Parathyroid adenoma (tissue), 2 donors: ENCODE data around the gene PRIM1.

ENCODE experiments used
- H2AFZ ChIP-seq: fragments of 300-600 bp; sonication (generic); one replicate; pipeline ENCODE4 v1.7.0; 2017; ENCODE audit warnings: antibody characterized with exemption, mild to moderate bottlenecking
- H3K27ac ChIP-seq: fragments of 300-600 bp; sonication (generic); one replicate; pipeline ENCODE4 v1.7.0; 2017
- H3K27me3 ChIP-seq: fragments of 300-600 bp; sonication (generic); one replicate; pipeline ENCODE4 v1.7.0; 2017; ENCODE audit warnings: low read length; ENCODE audit not compliant: control insufficient read depth, insufficient read depth
- H3K36me3 ChIP-seq: fragments of 300-600 bp; sonication (generic); one replicate; pipeline ENCODE4 v1.7.0; 2017; ENCODE audit warnings: low read length; ENCODE audit not compliant: control insufficient read depth, insufficient read depth
- H3K4me1 ChIP-seq: fragments of 300-600 bp; sonication (generic); one replicate; pipeline ENCODE4 v1.7.0; 2017; ENCODE audit warnings: control low read depth
- H3K4me2 ChIP-seq: fragments of 300-600 bp; sonication (generic); one replicate; pipeline ENCODE4 v1.7.0; 2017; ENCODE audit warnings: low read length
- H3K4me3 ChIP-seq: fragments of 300-600 bp; sonication (generic); one replicate; pipeline ENCODE4 v1.7.0; 2017; ENCODE audit warnings: low read depth, low read length
- H3K79me2 ChIP-seq: fragments of 300-600 bp; sonication (generic); one replicate; pipeline ENCODE4 v1.7.0; 2017; ENCODE audit warnings: control low read depth
- H3K9ac ChIP-seq: fragments of 300-600 bp; sonication (generic); one replicate; pipeline ENCODE4 v1.7.0; 2017; ENCODE audit warnings: mild to moderate bottlenecking
- H3K9me3 ChIP-seq: fragments of 300-600 bp; sonication (generic); one replicate; pipeline ENCODE4 v1.7.0; 2017; ENCODE audit warnings: low read length; ENCODE audit not compliant: control insufficient read depth
- TF ChIP-seq, protein P1 (sequence below): fragments of 300-600 bp; sonication (generic); IDR thresholded peaks from one replicate; pipeline ENCODE4 v1.7.0; 2017; ENCODE audit warnings: antibody characterized with exemption, mild to moderate bottlenecking
- donor health status: primary hyperparathyroidism.

Gene PRIM1

DNA sequence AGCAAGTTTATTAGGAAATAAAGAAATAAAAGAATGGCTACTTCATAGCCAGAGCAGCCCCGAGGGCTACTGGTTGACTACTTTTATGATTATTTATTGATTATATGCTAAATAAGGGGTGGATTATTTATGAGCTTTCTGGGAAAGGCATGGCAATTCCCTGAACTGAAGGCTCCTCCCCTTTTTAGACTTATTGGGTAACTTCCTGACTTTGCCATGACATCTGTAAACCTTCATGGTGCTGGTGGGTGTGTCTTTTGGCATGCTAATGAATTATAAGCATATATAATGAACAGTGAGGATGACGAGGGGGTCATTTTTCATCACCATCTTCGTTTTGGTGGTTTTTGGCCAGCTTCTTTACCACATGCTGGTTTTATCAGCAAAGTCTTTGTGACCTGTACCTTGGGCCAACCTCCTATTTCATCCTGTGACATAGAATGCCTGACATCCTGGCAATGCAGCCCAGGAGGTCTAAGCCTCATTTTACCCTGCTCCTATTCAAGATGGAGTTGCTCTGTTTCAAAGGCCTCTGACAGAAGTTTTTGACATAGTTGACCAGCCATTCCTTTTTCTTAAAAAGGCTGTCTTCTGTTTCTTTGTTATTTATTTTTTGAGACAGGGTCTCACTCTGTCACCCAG is 53.0 kb downstream of the PRIM1 start:
- TF ChIP-seq, protein P1, sequence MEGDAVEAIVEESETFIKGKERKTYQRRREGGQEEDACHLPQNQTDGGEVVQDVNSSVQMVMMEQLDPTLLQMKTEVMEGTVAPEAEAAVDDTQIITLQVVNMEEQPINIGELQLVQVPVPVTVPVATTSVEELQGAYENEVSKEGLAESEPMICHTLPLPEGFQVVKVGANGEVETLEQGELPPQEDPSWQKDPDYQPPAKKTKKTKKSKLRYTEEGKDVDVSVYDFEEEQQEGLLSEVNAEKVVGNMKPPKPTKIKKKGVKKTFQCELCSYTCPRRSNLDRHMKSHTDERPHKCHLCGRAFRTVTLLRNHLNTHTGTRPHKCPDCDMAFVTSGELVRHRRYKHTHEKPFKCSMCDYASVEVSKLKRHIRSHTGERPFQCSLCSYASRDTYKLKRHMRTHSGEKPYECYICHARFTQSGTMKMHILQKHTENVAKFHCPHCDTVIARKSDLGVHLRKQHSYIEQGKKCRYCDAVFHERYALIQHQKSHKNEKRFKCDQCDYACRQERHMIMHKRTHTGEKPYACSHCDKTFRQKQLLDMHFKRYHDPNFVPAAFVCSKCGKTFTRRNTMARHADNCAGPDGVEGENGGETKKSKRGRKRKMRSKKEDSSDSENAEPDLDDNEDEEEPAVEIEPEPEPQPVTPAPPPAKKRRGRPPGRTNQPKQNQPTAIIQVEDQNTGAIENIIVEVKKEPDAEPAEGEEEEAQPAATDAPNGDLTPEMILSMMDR: no peak
- no peaks in the 10 kb centered on the region for H3K36me3 ChIP-seq
- H3K4me3 ChIP-seq: no peak overlapping the region
- H3K27me3 ChIP-seq: no peaks in the 10 kb centered on the region
- H3K4me1 ChIP-seq: peaks cover 4% of the 10 kb centered on the region
- H3K79me2 ChIP-seq: no peaks in the 10 kb centered on the region
- H3K9ac ChIP-seq: no peak overlapping the region
- no peak overlapping the region for H3K27ac ChIP-seq
- H3K9me3 ChIP-seq: no peaks in the 10 kb centered on the region
- H3K4me2 ChIP-seq: no peak overlapping the region
- H2AFZ ChIP-seq: no peak overlapping the region

DNA sequence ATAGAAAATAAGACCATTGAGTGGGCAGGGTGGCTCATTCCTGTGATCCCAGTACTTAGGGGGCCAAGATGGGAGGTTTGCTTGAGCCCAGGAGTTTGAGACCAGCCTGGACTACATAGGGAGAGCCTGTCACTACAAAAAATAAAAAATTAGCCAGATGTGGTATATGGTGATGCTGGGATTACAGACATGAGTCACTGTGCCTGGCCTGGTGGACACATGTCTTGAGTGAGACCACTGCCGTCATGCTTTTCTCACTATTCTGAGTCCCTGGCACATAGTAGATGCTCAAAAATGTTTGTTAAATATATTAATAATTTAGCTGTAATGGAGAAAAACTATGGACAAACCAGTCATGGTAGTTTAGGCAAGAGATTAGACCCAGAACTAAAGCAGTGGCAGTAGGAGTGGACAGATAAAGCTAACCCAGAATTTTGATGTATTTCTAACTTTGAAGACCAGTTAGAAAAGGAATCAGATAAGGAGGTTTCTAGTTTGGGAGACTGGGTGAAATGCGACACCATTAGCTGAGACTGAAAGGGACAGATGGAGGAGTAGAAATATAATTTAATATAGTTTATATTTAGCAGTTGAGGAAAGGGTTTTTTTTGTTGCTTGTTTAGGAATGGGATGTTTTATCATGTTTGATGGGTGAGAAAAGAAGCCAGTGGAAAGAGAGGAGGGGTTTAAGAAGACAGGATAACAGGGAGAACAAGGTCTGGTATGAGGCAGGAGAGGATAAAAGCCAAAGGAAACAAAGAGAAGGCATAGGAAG is 56.6 kb downstream of the PRIM1 start:
- Histone ChIP-seq H3K9ac (no peak overlapping the region), H3K27ac (no peak overlapping the region), H3K4me2 (no peak overlapping the region)

DNA sequence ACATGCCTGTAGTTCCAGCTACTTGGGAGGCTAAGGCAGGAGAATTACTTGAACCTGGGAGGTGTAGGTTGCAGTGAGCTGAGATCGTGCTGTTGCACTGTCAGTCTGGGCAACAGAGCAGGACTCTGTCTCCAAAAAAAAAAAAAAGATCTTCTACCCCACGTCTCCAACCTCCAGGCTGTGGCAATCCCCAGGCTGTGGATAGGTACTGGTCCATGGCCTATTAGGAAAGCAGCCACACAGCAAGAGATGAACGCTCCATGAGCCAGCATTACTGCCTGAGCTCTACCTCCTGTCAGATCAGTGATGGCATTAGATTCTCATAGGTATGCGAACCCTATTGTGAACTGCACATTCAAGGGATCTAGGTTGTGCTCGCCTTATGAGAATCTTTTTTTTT is 58.0 kb downstream of the PRIM1 start:
- Histone ChIP-seq H2AFZ (no peak overlapping the region), H3K27me3 (no peaks in the 10 kb centered on the region), H3K79me2 (no peaks in the 10 kb centered on the region), H3K9ac (no peak overlapping the region), H3K27ac (no peak overlapping the region), H3K36me3 (no peaks in the 10 kb centered on the region), H3K9me3 (no peaks in the 10 kb centered on the region), H3K4me2 (no peak overlapping the region), H3K4me1 (peaks cover 4% of the 10 kb centered on the region), H3K4me3 (no peak overlapping the region)
- TF ChIP-seq, protein P1: no peak

More for the DNA sequence above, 56.6 kb downstream of the PRIM1 start:
- peaks cover 4% of the 10 kb centered on the region for H3K4me1 ChIP-seq
- TF ChIP-seq, protein P1: no peak
- H2AFZ ChIP-seq: peak overlapping the region; percentile 72
- H3K9me3 ChIP-seq: no peaks in the 10 kb centered on the region
- no peaks in the 10 kb centered on the region for H3K36me3 ChIP-seq
- no peak overlapping the region for H3K4me3 ChIP-seq
- no peaks in the 10 kb centered on the region for H3K27me3 ChIP-seq
- no peaks in the 10 kb centered on the region for H3K79me2 ChIP-seq

DNA sequence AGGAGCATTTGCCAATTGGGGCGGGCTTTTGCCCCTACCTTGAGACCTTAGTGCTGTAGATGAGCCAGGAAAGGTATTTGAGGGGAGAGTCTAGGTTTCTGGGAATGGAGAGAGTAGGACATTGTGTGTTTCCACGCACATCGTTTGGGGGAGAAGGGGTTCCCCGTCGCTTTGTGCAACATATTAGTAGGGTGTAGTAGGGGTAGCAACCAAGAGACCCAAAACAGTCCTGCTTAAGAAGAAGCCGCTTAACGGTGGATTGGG is 63.3 kb downstream of the PRIM1 start:
- Histone ChIP-seq H3K27me3 (no peaks in the 10 kb centered on the region), H3K9ac (peak overlapping the region; percentile 58), H2AFZ (peak overlapping the region; percentile 88), H3K4me2 (peak overlapping the region; percentile 75), H3K79me2 (peaks cover 19% of the 10 kb centered on the region), H3K36me3 (no peaks in the 10 kb centered on the region), H3K4me3 (peak overlapping the region; percentile 87), H3K4me1 (no peaks in the 10 kb centered on the region), H3K27ac (peak overlapping the region; percentile 97), H3K9me3 (no peaks in the 10 kb centered on the region)
- TF ChIP-seq, protein P1: no peak
